Liver (tissue), 9 donors: Measurements from ENCODE around the gene GATA2. TPM values are rescaled to one million over a fixed set of nuclear protein-coding genes. Genes with fewer than 3 reads are reported as not detected.

ENCODE experiments used
- DNase-seq: peaks from one replicate; pipeline ENCODE4 v3.0.0-alpha.2; 2017; ENCODE audit warnings: low spot score
- H3K27ac ChIP-seq, 2 donors: one replicate each; pipeline ENCODE4 v1.7.0; 2013; ENCODE audit warnings: inconsistent platforms in 2 of 2, low read length in 2 of 2, control low read depth in 1 of 2, low read depth in 1 of 2, mild to moderate bottlenecking in 1 of 2
- H3K27me3 ChIP-seq, 4 donors: one replicate each; pipeline versions ENCODE4 v1.6.1 to v1.7.0; 2013; ENCODE audit warnings: low read length in 3 of 4, inconsistent platforms in 1 of 4, mild to moderate bottlenecking in 1 of 4, moderate library complexity in 1 of 4; ENCODE audit not compliant: control insufficient read depth in 4 of 4, insufficient read depth in 4 of 4
- H3K36me3 ChIP-seq, 4 donors: one replicate each; pipeline versions ENCODE4 v1.6.1 to v1.7.0; 2013; ENCODE audit warnings: low read length in 3 of 4, mild to moderate bottlenecking in 3 of 4, low read depth in 1 of 4, moderate library complexity in 1 of 4; ENCODE audit not compliant: control insufficient read depth in 4 of 4, insufficient read depth in 3 of 4
- H3K4me1 ChIP-seq, 4 donors: one replicate each; pipeline versions ENCODE4 v1.6.1 to v1.7.0; 2013; ENCODE audit warnings: low read length in 3 of 4, mild to moderate bottlenecking in 3 of 4, moderate library complexity in 1 of 4; ENCODE audit not compliant: control insufficient read depth in 4 of 4, insufficient read depth in 4 of 4
- H3K4me3 ChIP-seq, 3 donors: one replicate each; pipeline versions ENCODE4 v1.6.1 to v1.7.0; 2013; ENCODE audit warnings: low read length in 3 of 3, control low read depth in 1 of 3, low read depth in 1 of 3, mild to moderate bottlenecking in 1 of 3
- H3K9ac ChIP-seq, 2 donors: one replicate each; pipeline ENCODE4 v1.7.0; 2013; ENCODE audit warnings: low read length in 2 of 2, mild to moderate bottlenecking in 2 of 2, moderate library complexity in 2 of 2, control low read depth in 1 of 2, low read depth in 1 of 2
- H3K9me3 ChIP-seq, 4 donors: one replicate each; pipeline versions ENCODE4 v1.6.1 to v1.7.0; 2013; ENCODE audit warnings: low read length in 3 of 4; ENCODE audit not compliant: control insufficient read depth in 4 of 4
- FOXA1 ChIP-seq: IDR thresholded peaks from 2 replicates; pipeline ENCODE4 v1.6.1; 2016; ENCODE audit warnings: antibody characterized with exemption
- FOXA2 ChIP-seq: IDR thresholded peaks from 2 replicates; pipeline ENCODE4 v1.6.1; 2016; ENCODE audit warnings: antibody characterized with exemption
- GABPA ChIP-seq, 2 donors: IDR thresholded peaks in 1 of 2; conservative IDR thresholded peaks in 1 of 2; 2 replicates each; pipeline ENCODE4 v1.6.1; 2016; ENCODE audit warnings: antibody characterized with exemption in 2 of 2, mild to moderate bottlenecking in 1 of 2, moderate library complexity in 1 of 2
- HNF4A ChIP-seq, 2 donors: conservative IDR thresholded peaks; 2 replicates each; pipeline ENCODE4 v1.6.1; 2016; ENCODE audit warnings: antibody characterized with exemption in 2 of 2, mild to moderate bottlenecking in 2 of 2
- HNF4G ChIP-seq: IDR thresholded peaks from 2 replicates; pipeline ENCODE4 v1.6.1; 2016; ENCODE audit warnings: antibody characterized with exemption
- JUND ChIP-seq, 2 donors: IDR thresholded peaks; 2 replicates each; pipeline ENCODE4 v1.6.1; 2016; ENCODE audit warnings: antibody characterized with exemption in 2 of 2
- NR2F2 ChIP-seq: IDR thresholded peaks from 2 replicates; pipeline ENCODE4 v1.6.1; 2016; ENCODE audit warnings: antibody characterized with exemption
- RAD21 ChIP-seq, 2 donors: IDR thresholded peaks; 2 replicates each; pipeline ENCODE4 v1.6.1; 2016; ENCODE audit warnings: antibody characterized with exemption in 2 of 2, mild to moderate bottlenecking in 2 of 2
- REST ChIP-seq: IDR thresholded peaks from 2 replicates; pipeline ENCODE4 v1.6.1; 2016; ENCODE audit warnings: antibody characterized with exemption, mild to moderate bottlenecking
- RXRA ChIP-seq, 2 donors: IDR thresholded peaks; 2 replicates each; pipeline ENCODE4 v1.6.1; 2017 to 2018; ENCODE audit warnings: antibody characterized with exemption in 2 of 2, mild to moderate bottlenecking in 1 of 2
- SP1 ChIP-seq: IDR thresholded peaks from 2 replicates; pipeline ENCODE4 v1.6.1; 2018; ENCODE audit warnings: antibody characterized with exemption, mild to moderate bottlenecking
- TAF1 ChIP-seq: conservative IDR thresholded peaks from 2 replicates; pipeline ENCODE4 v1.6.1; 2016; ENCODE audit warnings: antibody characterized with exemption, mild to moderate bottlenecking
- YY1 ChIP-seq: IDR thresholded peaks from 2 replicates; pipeline ENCODE4 v1.6.1; 2016; ENCODE audit warnings: antibody characterized with exemption, mild to moderate bottlenecking
- ZBTB33 ChIP-seq: IDR thresholded peaks from 2 replicates; pipeline ENCODE4 v1.6.1; 2016; ENCODE audit warnings: antibody characterized with exemption
- WGBS: extraction: QIAGEN DNeasy Blood & Tissue Kit; methylation state at CpG from one replicate; pipeline ENCODE4 v1.1.7; 2013; 5-methylcytosine and 5-hydroxymethylcytosine counted together
- polyA plus RNA-seq, 2 donors: library from polyadenylated mRNA; stranded (reverse) in 1 of 2; unstranded in 1 of 2; fragments of 200-250 nt in 1 of 2; fragments of >200 nt in 1 of 2; fragmentation: Nextera tagmentation in 1 of 2; extraction: Ambion mirVana in 1 of 2; gene quantifications; one replicate each; pipeline versions ENCODE4 v1.2.1 to v1.2.3, GENCODE V29; 2013 to 2015
- total RNA-seq, 2 donors: library from RNA; depleted of rRNA; stranded (reverse); fragments of >200 nt; gene quantifications; one replicate each; pipeline ENCODE4 v1.2.3, GENCODE V29; 2014
- TF ChIP-seq, protein P1 (sequence below): fragments of 150-350 bp; IDR thresholded peaks from 2 replicates; pipeline ENCODE4 v1.5.1; 2017; ENCODE audit warnings: improper control_type of control experiment, low read depth, low read length; ENCODE audit not compliant: missing input control
- TF ChIP-seq, protein P2 (sequence below): IDR thresholded peaks from 2 replicates; pipeline ENCODE4 v1.6.1; 2016; ENCODE audit warnings: antibody characterized with exemption
- donor health status: healthy.
- donor health status: healthy.
- donor health status: healthy.
- donor health status: healthy.
- donor health status: healthy.

GATA2 gene
- total and polyA plus RNA-seq, 4 donors: 0.25 to 2.8 (median 0.54) TPM

DNA sequence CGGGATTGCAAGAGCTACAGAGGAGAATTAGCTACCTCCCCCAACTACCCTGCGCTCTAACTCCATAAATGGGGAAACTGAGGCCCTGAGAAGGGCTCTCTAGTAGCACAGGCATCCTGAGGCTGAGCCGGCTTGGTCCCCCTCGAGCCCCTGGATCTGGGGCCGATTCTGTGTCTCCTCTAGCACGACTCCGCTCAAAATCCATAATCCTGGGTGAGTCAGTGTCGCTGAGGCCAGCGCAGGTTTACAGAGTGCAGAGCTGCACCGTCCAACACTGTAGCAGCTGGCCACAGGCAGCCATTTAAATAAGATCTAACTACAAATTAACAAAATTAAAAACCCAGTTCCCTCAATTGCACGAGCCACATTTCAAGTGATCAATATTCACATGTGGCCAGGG lies 10.8 kb downstream of the GATA2 start:
- H3K4me3 ChIP-seq: no peak overlapping the region
- H3K27me3 ChIP-seq: peaks cover 8 to 18% (median 13%) of the 10 kb centered on the region in 4 donors
- H3K27ac ChIP-seq: no peak overlapping the region
- H3K9ac ChIP-seq: no peak overlapping the region
- no peaks in the 10 kb centered on the region for H3K36me3 ChIP-seq
- H3K4me1 ChIP-seq: peaks cover 0 to 9% (median 8%) of the 10 kb centered on the region in 4 donors
- no peak for DNase-seq
- no peaks in the 10 kb centered on the region for H3K9me3 ChIP-seq
- no peak for TF ChIP-seq RAD21 (IDR thresholded peaks at IDR 0.05)
- TF ChIP-seq TAF1: no peak
- no peak for TF ChIP-seq RXRA (IDR thresholded peaks at IDR 0.05)
- TF ChIP-seq, protein P1, sequence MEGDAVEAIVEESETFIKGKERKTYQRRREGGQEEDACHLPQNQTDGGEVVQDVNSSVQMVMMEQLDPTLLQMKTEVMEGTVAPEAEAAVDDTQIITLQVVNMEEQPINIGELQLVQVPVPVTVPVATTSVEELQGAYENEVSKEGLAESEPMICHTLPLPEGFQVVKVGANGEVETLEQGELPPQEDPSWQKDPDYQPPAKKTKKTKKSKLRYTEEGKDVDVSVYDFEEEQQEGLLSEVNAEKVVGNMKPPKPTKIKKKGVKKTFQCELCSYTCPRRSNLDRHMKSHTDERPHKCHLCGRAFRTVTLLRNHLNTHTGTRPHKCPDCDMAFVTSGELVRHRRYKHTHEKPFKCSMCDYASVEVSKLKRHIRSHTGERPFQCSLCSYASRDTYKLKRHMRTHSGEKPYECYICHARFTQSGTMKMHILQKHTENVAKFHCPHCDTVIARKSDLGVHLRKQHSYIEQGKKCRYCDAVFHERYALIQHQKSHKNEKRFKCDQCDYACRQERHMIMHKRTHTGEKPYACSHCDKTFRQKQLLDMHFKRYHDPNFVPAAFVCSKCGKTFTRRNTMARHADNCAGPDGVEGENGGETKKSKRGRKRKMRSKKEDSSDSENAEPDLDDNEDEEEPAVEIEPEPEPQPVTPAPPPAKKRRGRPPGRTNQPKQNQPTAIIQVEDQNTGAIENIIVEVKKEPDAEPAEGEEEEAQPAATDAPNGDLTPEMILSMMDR: no peak
- TF ChIP-seq HNF4G: no peak
- no peak for TF ChIP-seq SP1
- TF ChIP-seq NR2F2: no peak
- no peak for TF ChIP-seq YY1
- TF ChIP-seq FOXA2: no peak
- TF ChIP-seq, protein P2, sequence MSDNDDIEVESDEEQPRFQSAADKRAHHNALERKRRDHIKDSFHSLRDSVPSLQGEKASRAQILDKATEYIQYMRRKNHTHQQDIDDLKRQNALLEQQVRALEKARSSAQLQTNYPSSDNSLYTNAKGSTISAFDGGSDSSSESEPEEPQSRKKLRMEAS: no peak
- no peak for TF ChIP-seq REST
- no peak for TF ChIP-seq GABPA (IDR thresholded peaks at IDR 0.05 in 1 of 2, conservative IDR thresholded peaks at IDR 0.05 in 1 of 2)
- TF ChIP-seq HNF4A (conservative IDR thresholded peaks at IDR 0.05): no peak
- TF ChIP-seq ZBTB33: no peak
- no peak for TF ChIP-seq JUND (IDR thresholded peaks at IDR 0.05)
- 41% methylated on average over 11 of the region's 11 CpGs for WGBS

- Histone ChIP-seq H3K9me3 (no peaks in the 10 kb centered on the region), H3K4me3 (no peak overlapping the region), H3K27ac (no peak overlapping the region), H3K27me3 (peaks cover 8 to 18% (median 13%) of the 10 kb centered on the region in 4 donors), H3K4me1 (peaks cover 0 to 2% (median 1%) of the 10 kb centered on the region in 4 donors), H3K9ac (no peak overlapping the region), H3K36me3 (no peaks in the 10 kb centered on the region)
- TF ChIP-seq, protein P2: no peak
- TF ChIP-seq FOXA2 (no peak), TAF1 (no peak), GABPA (IDR thresholded peaks at IDR 0.05 in 1 of 2, conservative IDR thresholded peaks at IDR 0.05 in 1 of 2) (no peak), YY1 (no peak), RXRA (IDR thresholded peaks at IDR 0.05) (no peak), HNF4G (no peak), FOXA1 (no peak), SP1 (no peak)
- no peak for DNase-seq
- WGBS: 38% methylated on average over 19 of the region's 19 CpGs
These were observed 11.5 kb downstream of the GATA2 start for GRCh38 chr3:128481438-128481942.
